SIG-M5 (cell line): Measurements from ENCODE around the gene NKD2.
"Not testable (repeated sequence)": the region's sequence is repeated elsewhere in the genome, so short reads cannot be mapped to it uniquely, and the experiment has no call there.

Experiments used
- DNase-seq: peaks from one replicate; lab custom pipeline; 2025; lab: John Stamatoyannopoulos, UW

The NKD2 gene

GRCh38 chr5:1008451-1009358, at the start of gene NKD2:
Gene NKD2 (plus strand): TSS chr5:1008802. CDS start chr5:1009058, 256 bp downstream.
- DNase-seq, result no peak

- DNase-seq, result no peak
Measured at GRCh38 chr5:959581-960531, 48.7 kb upstream of the NKD2 start.

- no peak for DNase-seq
Measured at GRCh38 chr5:960551-960950, 48.1 kb upstream of the NKD2 start.

- DNase-seq, result no peak
Measured at GRCh38 chr5:961002-961710, 47.4 kb upstream of the NKD2 start.

DNA sequence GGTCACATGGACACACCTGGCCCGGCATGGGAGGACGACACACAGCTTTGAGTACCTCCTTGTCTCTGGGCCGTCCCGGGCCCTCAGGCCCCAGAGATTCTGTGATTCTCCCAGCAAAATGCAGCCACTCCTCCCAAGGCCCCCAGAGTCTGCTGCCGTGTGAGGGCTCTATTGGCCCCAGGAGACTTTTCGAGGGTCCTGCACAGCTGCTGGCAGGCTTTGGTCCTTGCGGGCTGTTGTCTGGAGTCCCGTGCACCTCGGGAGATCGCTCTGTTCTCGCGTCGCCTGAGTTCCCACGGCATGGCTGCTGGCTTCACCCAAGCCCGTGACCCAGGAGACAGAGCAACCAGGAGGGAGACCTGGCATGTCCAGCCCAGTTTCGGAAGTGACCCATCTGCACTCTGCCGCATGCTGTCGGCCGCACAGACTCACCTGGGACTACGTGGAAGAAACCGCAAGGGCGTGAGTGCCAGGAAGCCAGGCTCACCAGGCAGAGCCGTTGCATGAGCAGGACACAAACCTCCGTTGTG, 46.8 kb upstream of the NKD2 start:
- no peak for DNase-seq

- no peak for DNase-seq
Measured at GRCh38 chr5:962386-962785, 46.2 kb upstream of the NKD2 start.

DNA sequence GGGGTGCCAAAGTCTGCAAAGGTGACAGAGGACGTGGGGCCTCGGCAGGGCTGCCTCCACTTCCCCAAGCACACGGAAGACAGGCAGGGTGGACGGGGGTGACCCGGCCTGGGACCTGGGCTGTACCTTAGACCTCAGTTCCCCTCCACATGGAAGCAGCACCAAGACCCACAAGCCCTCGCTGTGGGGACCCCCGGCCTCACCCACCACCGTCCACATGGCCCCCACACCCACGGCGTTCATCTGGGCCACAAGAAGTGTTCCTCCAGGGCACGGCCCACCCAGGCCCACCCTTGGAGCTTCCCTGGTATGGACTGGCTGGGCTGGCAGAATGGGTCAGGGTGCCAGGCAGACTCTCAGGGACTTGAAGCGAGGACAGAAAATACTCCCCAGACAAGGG, 45.8 kb upstream of the NKD2 start:
- no peak for DNase-seq

- DNase-seq, result no peak
Measured at GRCh38 chr5:963310-963672, 45.3 kb upstream of the NKD2 start.

DNA sequence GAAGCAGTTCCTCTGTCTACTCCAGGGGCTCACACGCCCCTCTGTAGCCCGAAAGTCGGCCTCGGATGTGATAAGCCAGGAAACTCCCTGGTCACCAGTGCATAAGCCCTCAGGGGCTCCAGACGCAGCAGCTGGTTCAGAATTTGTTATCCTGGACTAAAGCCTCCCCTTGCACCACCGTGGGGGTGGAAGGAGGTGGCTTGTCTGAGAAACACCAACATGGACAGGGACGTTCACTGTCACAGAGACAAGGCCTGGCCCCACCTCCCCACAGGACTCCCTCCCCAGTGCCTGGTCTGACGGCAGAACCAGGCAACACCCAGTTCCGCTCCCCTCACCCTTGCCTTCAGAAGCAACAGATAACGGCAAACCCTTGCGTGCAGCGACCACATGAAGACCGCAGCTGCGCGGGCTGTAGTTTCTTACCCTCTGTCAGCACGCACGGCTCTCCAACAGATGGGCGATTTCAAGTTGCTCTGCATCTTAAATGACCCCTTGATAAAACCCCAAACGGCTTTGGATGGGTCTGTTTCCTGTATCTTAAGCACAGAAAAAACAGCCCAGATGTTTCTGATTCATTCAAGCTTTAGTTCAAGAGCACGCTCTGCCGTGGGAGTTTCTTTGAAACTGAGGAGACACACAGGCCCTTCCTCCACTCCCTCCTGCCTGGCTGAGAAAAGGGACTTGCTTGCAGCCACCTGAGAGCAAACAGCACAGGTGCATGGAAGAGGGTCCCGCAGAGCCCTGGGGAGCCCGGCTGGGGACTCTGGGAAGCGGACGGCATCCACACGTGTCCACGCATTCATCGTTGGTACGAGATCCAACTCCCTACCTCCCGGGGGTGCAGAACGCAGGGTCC, 44.7 kb upstream of the NKD2 start:
- DNase-seq, result peak; percentile 74

GRCh38 chr5:964821-965220, 43.8 kb upstream of the NKD2 start:
- no peak for DNase-seq

DNA sequence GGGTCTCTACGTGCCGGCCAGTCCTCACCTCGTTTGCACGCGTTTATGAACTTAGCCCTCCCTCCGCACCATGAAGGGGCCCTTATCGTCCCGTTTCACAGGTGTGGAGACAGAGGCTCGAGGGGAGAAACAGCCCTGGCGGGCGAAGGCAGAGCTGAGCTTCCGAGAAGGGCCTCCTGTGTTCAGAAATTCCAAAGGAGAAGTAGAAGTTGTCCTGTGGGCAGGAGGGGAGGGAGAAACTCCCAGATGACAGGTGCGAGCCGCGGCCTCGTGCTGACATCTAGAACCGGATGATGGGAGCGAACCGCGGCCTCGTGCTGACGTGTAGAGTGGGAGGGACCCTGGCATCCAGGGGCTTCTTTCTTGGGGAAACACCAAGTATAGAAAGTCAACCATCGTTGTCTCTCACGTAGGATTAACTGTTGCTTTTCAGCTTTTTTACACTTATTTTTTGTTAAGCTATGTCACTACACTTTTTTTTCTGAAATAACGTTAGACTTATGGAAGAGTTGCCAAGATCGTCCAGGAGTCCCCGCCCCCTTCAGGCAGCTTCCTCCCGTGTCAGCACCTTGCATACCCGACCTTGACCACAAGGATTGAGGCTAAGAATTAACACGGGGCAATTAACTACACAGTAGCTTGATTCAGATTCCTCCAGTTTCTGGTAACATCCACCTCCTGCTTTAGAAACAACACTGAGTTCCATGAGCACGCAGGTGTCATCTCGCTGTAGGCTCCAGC, 42.8 kb upstream of the NKD2 start:
- DNase-seq, result no peak

DNA sequence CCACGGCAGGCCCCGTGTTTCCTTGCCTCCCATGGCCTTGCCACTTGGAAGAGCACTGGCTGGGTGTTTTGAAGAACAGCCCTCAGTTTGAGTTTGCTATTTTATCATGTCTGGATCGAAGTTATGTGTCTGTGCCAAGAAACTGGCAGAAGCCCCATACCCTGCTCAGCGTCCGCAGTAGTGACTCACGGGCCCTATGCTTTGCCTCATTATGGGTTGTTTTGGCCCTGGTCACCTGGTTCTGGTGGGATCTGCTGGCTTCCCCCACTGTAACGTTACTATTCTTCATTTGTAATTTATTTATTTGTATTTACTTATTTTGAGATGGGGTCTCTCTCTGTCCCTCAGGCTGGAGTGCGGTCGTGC, 42.3 kb upstream of the NKD2 start:
- DNase-seq, result no peak

- DNase-seq, result no peak
Measured at GRCh38 chr5:966941-967340, 41.7 kb upstream of the NKD2 start.

DNA sequence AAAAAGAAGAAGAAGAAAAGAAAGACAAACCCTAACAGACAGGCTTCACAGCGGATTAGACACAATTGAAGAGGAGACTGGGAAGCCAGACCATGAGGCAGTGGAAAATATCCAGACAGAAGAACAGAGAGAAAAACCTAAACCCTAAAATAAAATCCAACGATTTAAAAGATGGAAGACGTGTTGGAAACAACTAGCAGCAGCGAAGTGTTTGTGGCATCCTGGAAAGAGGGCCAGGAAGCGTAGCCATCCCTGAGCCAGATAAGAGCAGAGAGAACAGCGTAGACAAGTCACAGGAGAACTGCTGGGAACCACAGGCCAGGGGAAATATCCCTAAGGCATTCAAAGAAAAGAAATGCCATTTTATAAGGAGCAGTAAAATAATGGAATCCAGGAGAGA, 39.7 kb upstream of the NKD2 start:
- no peak for DNase-seq

GRCh38 chr5:969408-969839, 39.2 kb upstream of the NKD2 start:
- no peak for DNase-seq

DNA sequence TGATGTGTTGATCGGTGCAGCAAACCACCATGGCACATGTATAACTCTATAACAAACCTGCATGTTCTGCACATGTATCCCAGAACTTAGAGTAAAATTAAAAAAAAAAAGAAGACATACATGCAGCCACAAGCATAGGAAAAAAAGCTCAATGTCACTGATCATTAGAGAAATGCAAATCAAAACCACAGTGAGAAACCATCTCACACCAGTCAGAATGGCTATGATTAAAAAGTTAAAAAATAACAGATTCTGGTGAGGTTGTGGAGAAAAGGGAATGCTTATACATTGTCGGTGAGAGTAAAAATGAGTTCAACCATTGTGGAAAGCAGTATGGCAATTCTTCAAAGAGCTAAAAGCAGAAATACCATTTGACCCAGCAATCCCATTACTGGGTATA, 36.0 kb upstream of the NKD2 start:
- not testable (repeated sequence) for DNase-seq

DNA sequence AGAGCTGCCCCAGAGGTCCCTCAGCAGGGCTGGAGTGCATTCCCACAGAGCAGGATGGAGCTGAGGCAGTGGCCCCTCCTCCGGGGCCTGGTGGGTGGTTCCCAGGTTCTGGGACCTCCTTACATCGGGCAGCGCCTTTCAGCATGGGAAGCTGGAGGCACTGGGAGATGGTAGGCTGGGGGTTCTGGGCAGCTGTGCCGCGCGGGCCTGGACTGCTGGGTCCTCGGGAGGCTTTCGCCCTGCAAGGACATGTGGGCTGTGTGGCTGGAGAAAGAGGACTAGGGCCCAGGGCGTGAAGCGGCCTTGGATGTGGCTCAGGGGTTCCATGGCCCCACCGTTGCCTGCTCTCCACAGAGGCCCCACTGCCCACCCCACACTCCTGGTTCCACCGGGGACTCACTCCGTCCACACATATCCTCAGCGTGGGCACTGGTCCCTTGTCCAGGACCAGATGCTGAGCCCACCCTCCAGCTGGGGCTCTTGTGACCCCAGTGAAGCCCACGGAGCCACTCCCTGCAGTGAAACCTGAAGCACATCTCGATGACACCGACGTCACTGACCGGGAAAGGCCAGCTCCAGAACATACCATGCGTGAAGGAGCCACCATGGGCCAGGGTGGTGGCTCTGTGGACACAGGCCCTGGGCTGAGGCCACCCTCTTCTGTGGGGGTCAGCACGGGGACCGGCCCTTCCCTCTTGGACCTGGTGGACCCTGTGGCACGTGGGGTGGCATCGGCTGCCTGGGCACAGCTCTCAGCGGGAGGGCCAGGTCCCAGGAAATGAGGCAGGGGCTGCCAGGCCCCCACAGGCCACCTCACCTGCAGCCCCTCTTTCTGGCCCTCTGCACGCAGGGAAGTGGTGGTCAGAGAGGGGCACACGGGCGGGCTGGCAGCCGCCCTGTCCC, 31.5 kb upstream of the NKD2 start:
- no peak for DNase-seq

DNA sequence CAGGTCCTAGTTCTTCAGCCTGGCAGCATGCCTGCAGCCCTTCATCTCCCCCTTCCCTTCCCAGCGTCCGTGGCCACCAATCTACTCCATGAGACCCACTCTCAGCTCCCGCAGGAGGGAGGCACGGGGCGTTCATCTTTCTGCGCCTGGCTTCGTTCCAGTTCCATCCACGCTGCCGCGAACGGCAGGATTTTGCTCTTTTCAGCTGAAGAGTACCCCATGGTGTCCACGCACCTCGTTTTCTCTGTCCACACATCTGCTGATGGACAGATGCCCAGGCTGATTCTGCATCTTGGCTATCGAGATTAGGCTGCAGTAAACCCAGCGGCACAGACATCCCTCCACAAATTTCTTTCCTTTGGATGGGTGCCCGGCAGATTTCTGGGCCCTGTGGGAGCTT, 30.5 kb upstream of the NKD2 start:
- no peak for DNase-seq

DNA sequence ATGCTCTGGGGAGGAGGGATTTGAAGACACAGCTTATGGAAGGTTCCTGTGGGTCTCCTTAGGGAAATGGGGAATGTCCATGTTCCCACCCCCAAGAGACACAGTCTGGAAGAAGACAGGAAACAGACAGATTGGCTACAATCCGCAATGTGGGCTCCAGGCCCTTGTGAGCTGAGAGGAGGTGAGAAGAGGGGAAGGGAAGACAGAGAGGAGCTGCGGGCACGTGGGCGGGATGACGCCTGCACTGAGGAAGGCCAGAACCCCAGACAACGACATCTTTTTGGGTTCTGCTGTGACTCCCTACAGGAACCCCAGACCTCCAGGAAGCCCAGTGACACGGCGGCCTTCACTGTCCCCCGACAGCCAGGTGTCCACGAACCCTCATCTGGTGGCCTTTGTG, 29.9 kb upstream of the NKD2 start:
- DNase-seq, result no peak
